Stimulated activated CD8-positive, alpha-beta memory T cell treated with anti-CD3 and anti-CD28 coated beads, Interleukin-4, amount 100 ng/mL, for 48 hours (primary cell): ENCODE results near the gene ANO9.

Experiments
- DNase-seq: peaks from one replicate; pipeline ENCODE4 v3.0.0-alpha.2; 2020

The ANO9 gene

GRCh38 chr11:380491-380890, 61.3 kb downstream of the ANO9 start:
- no peak for DNase-seq

- no peak for DNase-seq
These were observed 61.7 kb downstream of the ANO9 start for GRCh38 chr11:380095-380480.

GRCh38 chr11:379205-380094, 62.4 kb downstream of the ANO9 start:
- DNase-seq: no peak

GRCh38 chr11:377883-378500, 63.8 kb downstream of the ANO9 start:
- no peak for DNase-seq

- no peak for DNase-seq
These were observed 64.5 kb downstream of the ANO9 start for GRCh38 chr11:377174-377865.

GRCh38 chr11:376531-377173, 65.2 kb downstream of the ANO9 start:
- no peak for DNase-seq

- no peak for DNase-seq
These were observed 66.5 kb downstream of the ANO9 start for GRCh38 chr11:375065-376025.

- DNase-seq: no peak
These were observed 67.9 kb downstream of the ANO9 start for GRCh38 chr11:373716-374551.

- no peak for DNase-seq
These were observed 68.7 kb downstream of the ANO9 start for GRCh38 chr11:372809-373715.

- DNase-seq: no peak
These were observed 69.9 kb downstream of the ANO9 start for GRCh38 chr11:371716-372590.

- no peak for DNase-seq
These were observed 70.8 kb downstream of the ANO9 start for GRCh38 chr11:371051-371450.

GRCh38 chr11:370070-370941, 71.5 kb downstream of the ANO9 start:
- DNase-seq: no peak

- DNase-seq: no peak
These were observed 72.3 kb downstream of the ANO9 start, which contains the start of gene B4GALNT4 for GRCh38 chr11:369336-370018. B4GALNT4 (plus strand) TSS chr11:369499; CDS start chr11:369804, 305 bp downstream.

- no peak for DNase-seq
These were observed 73.1 kb downstream of the ANO9 start for GRCh38 chr11:368414-369335.

- DNase-seq: no peak
These were observed 73.8 kb downstream of the ANO9 start for GRCh38 chr11:367956-368413.
